Sigmoid colon (tissue), 7 donors: Measurements from ENCODE around the gene PNPT1. TPM values are rescaled to one million over a fixed set of nuclear protein-coding genes. Genes with fewer than 3 reads are reported as not detected.

Source experiments
- DNase-seq: peaks from one replicate; pipeline ENCODE4 v3.0.0-alpha.2; 2019
- H3K27ac ChIP-seq, 4 donors: fragments of 200-600 bp; sonication (generic); one replicate each; pipeline ENCODE4 v1.5.1; 2016 to 2019; ENCODE audit warnings: mild to moderate bottlenecking in 1 of 4
- H3K27me3 ChIP-seq, 3 donors: fragments of 200-600 bp; sonication (generic); one replicate each; pipeline ENCODE4 v1.5.1; 2019; ENCODE audit warnings: mild to moderate bottlenecking in 1 of 3
- H3K36me3 ChIP-seq, 4 donors: fragments of 200-600 bp; sonication (generic); one replicate each; pipeline ENCODE4 v1.5.1; 2016 to 2019
- H3K4me1 ChIP-seq, 4 donors: fragments of 200-600 bp; sonication (generic); one replicate each; pipeline ENCODE4 v1.5.1; 2017 to 2019
- H3K4me3 ChIP-seq, 4 donors: fragments of 200-600 bp; sonication (generic); one replicate each; pipeline ENCODE4 v1.5.1; 2017 to 2019; ENCODE audit warnings: mild to moderate bottlenecking in 2 of 4, moderate library complexity in 1 of 4
- H3K9me3 ChIP-seq, 4 donors: fragments of 200-600 bp in 3 of 4; sonication (generic) in 3 of 4; one replicate each; pipeline versions ENCODE4 v1.5.1 to v1.6.1; 2013 to 2019
- EP300 ChIP-seq, 4 donors: sonication (generic); formaldehyde crosslinking; IDR thresholded peaks; one replicate each; pipeline ENCODE4 v1.6.1; 2017; ENCODE audit warnings: antibody characterized with exemption in 4 of 4
- POLR2A ChIP-seq, 2 donors: fragments of 450-650 bp; IDR thresholded peaks; one replicate each; pipeline ENCODE4 v1.6.1; 2016; ENCODE audit warnings: antibody characterized with exemption in 2 of 2, mild to moderate bottlenecking in 2 of 2, moderate library complexity in 2 of 2
- POLR2AphosphoS5 ChIP-seq, 4 donors: sonication (generic); formaldehyde crosslinking; IDR thresholded peaks; one replicate each; pipeline ENCODE4 v1.6.1; 2017; ENCODE audit warnings: antibody characterized with exemption in 4 of 4
- WGBS, 2 donors: extraction: QIAGEN DNeasy Blood & Tissue Kit; methylation state at CpG; one replicate each; pipeline ENCODE4 v1.1.7; 2013; 5-methylcytosine and 5-hydroxymethylcytosine counted together
- intact Hi-C: fragments of 100-400 bp; cut with DNase I; formaldehyde crosslinking; loops from one replicate; pipeline ENCODE4 v1.15.1; 2023
- polyA plus RNA-seq, 3 donors: library from polyadenylated mRNA; stranded (reverse); fragments of 200-250 nt; gene quantifications; one replicate each; pipeline ENCODE4 v1.2.3, GENCODE V29; 2013
- total RNA-seq, 4 donors: library from RNA; depleted of rRNA; stranded (reverse); fragments of >200 nt; gene quantifications; one replicate each; pipeline ENCODE4 v1.1.0, GENCODE V29; 2016
- TF ChIP-seq, protein P1 (sequence below), 4 experiments: fragments of 450-650 bp in 3 of 4; fragments of 200-600 bp in 1 of 4; IDR thresholded peaks; one replicate each; pipeline ENCODE4 v1.5.1; 2016 to 2019; ENCODE audit warnings: antibody characterized with exemption in 4 of 4, mild to moderate bottlenecking in 3 of 4, moderate library complexity in 2 of 4
- donor health status: healthy with polysubstance abuse.
- donor health status: Bipolar disorder and iron deficiency.
- donor health status: healthy.

The PNPT1 gene
- total and polyA plus RNA-seq, 7 donors, result 3.0 to 17.5 (median 11.7) TPM

DNA sequence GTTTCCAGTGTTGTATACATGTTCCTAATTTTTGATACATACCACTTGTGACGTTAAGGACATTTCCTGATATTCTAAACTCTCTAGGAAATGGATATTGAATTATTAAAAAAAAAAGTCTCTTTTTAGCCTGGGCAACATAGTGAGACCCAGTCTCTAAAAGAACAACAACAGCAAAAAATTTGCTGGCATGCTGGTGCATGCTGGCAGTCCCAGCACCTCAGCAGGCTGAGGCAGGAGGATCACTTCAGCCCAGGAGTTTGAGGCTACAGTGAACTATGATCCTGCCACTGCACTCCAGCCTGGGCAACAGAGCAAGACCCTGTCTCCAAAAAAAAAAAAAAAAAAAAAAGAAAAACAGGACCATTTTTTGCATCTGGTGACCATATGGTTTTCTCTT lies 65.7 kb downstream of the PNPT1 start:
- no peak for DNase-seq
- Histone ChIP-seq H3K27me3 (no peaks in the 10 kb centered on the region), H3K4me3 (no peak overlapping the region), H3K4me1 (no peaks in the 10 kb centered on the region), H3K9me3 (no peaks in the 10 kb centered on the region), H3K27ac (no peak overlapping the region), H3K36me3 (peaks cover 0 to 14% (median 0%) of the 10 kb centered on the region in 4 donors)
- WGBS, 2 donors, result 90 to 95% methylated on average over 1 of the region's 1 CpG
- intact Hi-C loops, result no loop called here
- TF ChIP-seq POLR2A (IDR thresholded peaks at IDR 0.05), result no peak
- TF ChIP-seq, protein P1, sequence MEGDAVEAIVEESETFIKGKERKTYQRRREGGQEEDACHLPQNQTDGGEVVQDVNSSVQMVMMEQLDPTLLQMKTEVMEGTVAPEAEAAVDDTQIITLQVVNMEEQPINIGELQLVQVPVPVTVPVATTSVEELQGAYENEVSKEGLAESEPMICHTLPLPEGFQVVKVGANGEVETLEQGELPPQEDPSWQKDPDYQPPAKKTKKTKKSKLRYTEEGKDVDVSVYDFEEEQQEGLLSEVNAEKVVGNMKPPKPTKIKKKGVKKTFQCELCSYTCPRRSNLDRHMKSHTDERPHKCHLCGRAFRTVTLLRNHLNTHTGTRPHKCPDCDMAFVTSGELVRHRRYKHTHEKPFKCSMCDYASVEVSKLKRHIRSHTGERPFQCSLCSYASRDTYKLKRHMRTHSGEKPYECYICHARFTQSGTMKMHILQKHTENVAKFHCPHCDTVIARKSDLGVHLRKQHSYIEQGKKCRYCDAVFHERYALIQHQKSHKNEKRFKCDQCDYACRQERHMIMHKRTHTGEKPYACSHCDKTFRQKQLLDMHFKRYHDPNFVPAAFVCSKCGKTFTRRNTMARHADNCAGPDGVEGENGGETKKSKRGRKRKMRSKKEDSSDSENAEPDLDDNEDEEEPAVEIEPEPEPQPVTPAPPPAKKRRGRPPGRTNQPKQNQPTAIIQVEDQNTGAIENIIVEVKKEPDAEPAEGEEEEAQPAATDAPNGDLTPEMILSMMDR (IDR thresholded peaks at IDR 0.05), result no peak
- no peak for TF ChIP-seq POLR2AphosphoS5 (IDR thresholded peaks at IDR 0.05)
- TF ChIP-seq EP300 (IDR thresholded peaks at IDR 0.05), result no peak

DNA sequence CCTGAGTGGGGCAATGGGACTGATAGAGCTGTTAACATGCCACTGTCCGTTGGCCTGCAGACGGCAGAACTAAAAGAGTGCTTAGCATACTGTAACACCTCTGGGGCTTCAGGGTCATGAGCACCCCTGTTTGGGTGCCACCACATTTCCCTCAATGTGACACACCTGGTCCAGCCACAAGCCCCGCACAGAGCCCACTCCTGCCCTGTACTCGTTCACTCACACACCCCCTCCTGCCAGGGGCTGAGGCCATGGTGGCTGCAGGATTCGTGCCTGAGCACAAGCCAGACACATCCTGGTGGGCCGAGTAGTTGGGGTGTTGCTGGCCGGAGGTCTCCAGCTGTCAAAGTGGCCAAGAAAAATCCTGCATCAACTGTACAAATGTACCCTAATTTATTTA lies 71.8 kb downstream of the PNPT1 start:
- no peak for DNase-seq

DNA sequence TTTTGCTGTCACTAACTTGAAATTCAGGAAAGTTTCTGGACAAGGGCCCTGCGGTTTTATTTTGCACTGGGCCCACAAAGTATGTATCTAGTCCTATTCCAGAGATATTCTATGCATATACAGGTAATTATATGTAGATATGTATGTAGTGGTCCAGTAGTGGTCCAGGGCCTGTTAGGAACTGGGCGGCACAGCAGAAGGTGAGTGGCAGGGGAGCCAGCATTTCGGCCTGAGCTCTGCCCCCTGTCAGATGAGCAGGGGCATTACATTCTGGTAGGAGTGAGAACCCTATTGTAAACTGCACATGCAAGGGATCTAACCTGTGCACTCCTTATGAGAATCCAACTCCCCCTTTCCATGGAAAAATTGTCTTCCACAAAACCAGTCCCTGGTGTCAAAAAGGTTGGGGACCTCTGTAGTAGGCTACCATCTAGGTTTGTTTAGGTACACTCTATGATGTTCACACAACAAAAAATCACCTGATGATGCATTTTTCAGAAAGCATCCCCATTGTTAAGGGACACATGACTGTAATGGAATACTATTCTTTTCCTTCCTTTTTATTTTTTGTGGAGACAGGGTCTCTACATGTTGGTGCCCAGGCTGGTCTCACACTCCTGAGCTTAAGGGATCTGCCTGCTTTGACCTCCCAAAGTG lies 73.4 kb downstream of the PNPT1 start:
- DNase-seq, result no peak
- Histone ChIP-seq H3K36me3 (peaks cover 0 to 1% (median 0%) of the 10 kb centered on the region in 4 donors), H3K27ac (no peak overlapping the region), H3K4me3 (no peak overlapping the region), H3K27me3 (no peaks in the 10 kb centered on the region), H3K4me1 (peaks cover 0 to 40% (median 29%) of the 10 kb centered on the region in 4 donors), H3K9me3 (no peaks in the 10 kb centered on the region)
- intact Hi-C loops, result no loop called here
- TF ChIP-seq POLR2A (IDR thresholded peaks at IDR 0.05), result no peak
- no peak for TF ChIP-seq POLR2AphosphoS5 (IDR thresholded peaks at IDR 0.05)
- no peak for TF ChIP-seq EP300 (IDR thresholded peaks at IDR 0.05)
- TF ChIP-seq, protein P1 (IDR thresholded peaks at IDR 0.05), result no peak
- WGBS, 2 donors, result 42 to 77% methylated on average over 3 of the region's 3 CpGs

More for the DNA sequence above, 71.8 kb downstream of the PNPT1 start:
- Histone ChIP-seq H3K9me3 (no peaks in the 10 kb centered on the region), H3K36me3 (no peaks in the 10 kb centered on the region), H3K4me3 (no peak overlapping the region), H3K27ac (no peak overlapping the region), H3K27me3 (no peaks in the 10 kb centered on the region), H3K4me1 (peaks cover 0 to 28% (median 19%) of the 10 kb centered on the region in 4 donors)
- 94% methylated on average over 7 of the region's 7 CpGs for WGBS, 2 donors
- TF ChIP-seq POLR2AphosphoS5 (IDR thresholded peaks at IDR 0.05) (no peak), EP300 (IDR thresholded peaks at IDR 0.05) (no peak), POLR2A (IDR thresholded peaks at IDR 0.05) (no peak)
- TF ChIP-seq, protein P1 (IDR thresholded peaks at IDR 0.05), result no peak
- intact Hi-C loops, result no loop called here

DNA sequence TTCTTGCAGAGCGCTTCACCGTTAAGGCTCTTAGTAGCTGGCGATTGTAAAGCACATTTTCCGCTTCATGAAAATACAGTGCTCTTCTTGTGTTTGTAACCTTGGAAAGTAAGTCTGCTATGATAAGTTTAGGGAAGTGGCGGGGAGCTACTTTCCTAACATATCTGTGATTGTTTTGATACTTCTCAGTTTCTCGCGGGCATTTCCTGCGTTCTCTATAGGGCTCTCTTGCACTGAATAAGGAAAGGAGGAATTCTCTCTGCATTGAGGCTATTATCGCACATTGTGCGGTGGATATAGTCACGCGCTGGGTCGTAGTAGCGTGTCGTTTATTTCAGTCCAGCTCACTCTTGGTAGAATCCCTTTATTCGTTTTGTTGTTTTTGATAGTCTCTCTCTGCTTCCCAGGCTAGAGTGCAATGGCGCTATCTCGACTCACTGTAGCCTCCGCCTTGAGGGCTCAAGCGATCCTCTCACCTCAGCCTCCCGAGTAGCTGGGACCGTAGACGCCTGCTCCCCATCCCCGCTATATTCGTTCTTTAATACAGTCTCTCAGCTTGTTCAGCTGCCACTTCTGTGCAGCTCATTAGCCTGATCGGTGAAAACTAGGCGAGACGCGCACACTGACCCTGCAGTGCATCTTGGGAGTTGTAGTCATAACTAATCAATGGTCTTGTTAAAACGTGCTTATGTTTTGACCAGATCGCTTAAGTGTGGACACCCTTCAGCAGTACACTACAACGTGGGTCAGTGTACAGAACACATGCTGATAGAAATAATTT lies 75.2 kb downstream of the PNPT1 start:
- H3K27ac ChIP-seq, result peak overlapping the region; percentile 95 to 99 (median 98)
- TF ChIP-seq POLR2AphosphoS5 (IDR thresholded peaks at IDR 0.05) (peak; percentile 11 to 49 (median 39)), EP300 (IDR thresholded peaks at IDR 0.05) (no peak)
- no peaks in the 10 kb centered on the region for H3K27me3 ChIP-seq
- no peaks in the 10 kb centered on the region for H3K9me3 ChIP-seq
- peaks cover 0 to 48% (median 39%) of the 10 kb centered on the region in 4 donors for H3K4me1 ChIP-seq
- H3K4me3 ChIP-seq, result peak overlapping the region; percentile 93 to 99 (median 97)
- peak; percentile 74 for DNase-seq
- peaks cover 0 to 19% (median 2%) of the 10 kb centered on the region in 4 donors for H3K36me3 ChIP-seq
- WGBS, 2 donors, result 0% methylated on average over 32 of the region's 32 CpGs
- intact Hi-C loops, result loop anchor here (5.0 kb wide), 2 partner anchors 74 to 196 kb away; partner anchors contain the start of gene PNPT1

DNA sequence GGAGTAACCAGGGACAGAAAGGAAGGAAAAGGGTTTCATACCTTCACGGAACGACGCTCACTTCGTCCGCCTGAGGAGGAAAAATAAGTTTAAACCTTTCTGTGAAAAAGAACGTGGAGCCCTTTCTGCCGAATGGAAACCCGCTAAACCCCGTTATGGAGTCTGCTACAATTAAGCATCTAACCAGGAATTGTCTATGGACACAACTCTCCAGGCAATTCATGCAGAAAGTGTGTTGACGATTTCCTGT lies 75.7 kb downstream of the PNPT1 start:
- peak overlapping the region; percentile 93 to 99 (median 97) for H3K4me3 ChIP-seq
- no peaks in the 10 kb centered on the region for H3K27me3 ChIP-seq
- no peak for DNase-seq
- peaks cover 0 to 24% (median 2%) of the 10 kb centered on the region in 4 donors for H3K36me3 ChIP-seq
- WGBS, 2 donors, result 0% methylated on average over 10 of the region's 10 CpGs
- H3K9me3 ChIP-seq, result no peaks in the 10 kb centered on the region
- peak overlapping the region; percentile 95 to 99 (median 98) for H3K27ac ChIP-seq
- H3K4me1 ChIP-seq, result peaks cover 0 to 48% (median 39%) of the 10 kb centered on the region in 4 donors
- TF ChIP-seq POLR2A (IDR thresholded peaks at IDR 0.05) (no peak), POLR2AphosphoS5 (IDR thresholded peaks at IDR 0.05) (no peak), EP300 (IDR thresholded peaks at IDR 0.05) (no peak)
- TF ChIP-seq, protein P1 (IDR thresholded peaks at IDR 0.05), result no peak
- intact Hi-C loops, result loop anchor here (5.0 kb wide), 2 partner anchors 74 to 196 kb away; partner anchors contain the start of gene PNPT1
